GM12865 (cell line): ENCODE data around the gene GHR.
"Not testable (repeated sequence)": the region's sequence is repeated elsewhere in the genome, so short reads cannot be mapped to it uniquely, and the experiment has no call there.

ENCODE experiments used
- DNase-seq: peaks from one replicate; pipeline ENCODE4 v3.0.0; 2010; ENCODE audit warnings: low read depth
- H3K4me3 ChIP-seq: 2 replicates; pipeline ENCODE4 v1.5.1; 2011; ENCODE audit warnings: mild to moderate bottlenecking, low read depth, low read length, control low read depth
- CTCF ChIP-seq: IDR thresholded peaks from 2 replicates; pipeline ENCODE4 v1.5.1; 2011; ENCODE audit warnings: low read length, control low read depth, low read depth, inconsistent platforms; ENCODE audit not compliant: insufficient read depth; ENCODE audit errors: missing control alignments

The GHR gene

GRCh38 chr5:42668254-42668653, 245.0 kb downstream of the GHR start:
- no peak for TF ChIP-seq CTCF
- H3K4me3 ChIP-seq: no peak overlapping the region
- no peak for DNase-seq

- no peak for TF ChIP-seq CTCF
- DNase-seq: no peak
- no peak overlapping the region for H3K4me3 ChIP-seq
These were observed 249.7 kb downstream of the GHR start for GRCh38 chr5:42672925-42673324.

- no peak overlapping the region for H3K4me3 ChIP-seq
- no peak for TF ChIP-seq CTCF
- DNase-seq: no peak
These were observed 252.4 kb downstream of the GHR start for GRCh38 chr5:42675602-42676001.

GRCh38 chr5:42676362-42676761, 253.1 kb downstream of the GHR start:
- DNase-seq: no peak
- no peak overlapping the region for H3K4me3 ChIP-seq
- TF ChIP-seq CTCF: no peak

GRCh38 chr5:42677156-42677842, 254.1 kb downstream of the GHR start:
- H3K4me3 ChIP-seq: no peak overlapping the region
- no peak for TF ChIP-seq CTCF
- no peak for DNase-seq

- no peak for TF ChIP-seq CTCF
- no peak overlapping the region for H3K4me3 ChIP-seq
- no peak for DNase-seq
These were observed 256.8 kb downstream of the GHR start for GRCh38 chr5:42680046-42680445.

GRCh38 chr5:42685078-42685477, 261.8 kb downstream of the GHR start:
- DNase-seq, H3K4me3 ChIP-seq: not testable (repeated sequence)
